Activated CD4-positive, alpha-beta T cell treated with anti-CD3 and anti-CD28 coated beads for 48 hours (primary cell): Measurements from ENCODE around the gene ZNF212.
"Not testable (repeated sequence)": the region's sequence is repeated elsewhere in the genome, so short reads cannot be mapped to it uniquely, and the experiment has no call there.

ENCODE experiments used
- DNase-seq: peaks from one replicate; pipeline ENCODE4 v3.0.0-alpha.2; 2020

Gene ZNF212

GRCh38 chr7:149255174-149255573 lies 15.7 kb downstream of the ZNF212 start:
- no peak for DNase-seq

DNA sequence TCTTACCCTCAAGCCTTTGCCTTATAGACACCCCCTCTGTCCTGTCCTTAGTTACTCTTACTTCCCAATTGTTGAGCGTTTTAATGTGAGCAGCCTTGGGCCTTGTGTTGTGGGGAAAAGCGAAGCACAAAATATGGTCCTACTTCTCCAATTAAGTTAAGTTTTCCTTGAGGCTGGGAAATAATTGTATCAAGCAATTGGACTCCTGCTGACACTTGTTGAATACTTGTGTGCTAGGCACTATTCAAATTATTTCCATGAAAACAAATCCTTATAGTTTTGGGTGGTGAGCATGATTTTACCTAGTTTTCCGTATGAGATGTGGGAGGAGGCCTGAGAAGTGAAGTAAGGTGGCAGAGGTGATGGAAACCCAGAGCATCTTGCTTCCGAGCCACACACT lies 17.1 kb downstream of the ZNF212 start:
- DNase-seq: no peak

- no peak for DNase-seq
Observed at GRCh38 chr7:149257146-149257545, 17.7 kb downstream of the ZNF212 start.

GRCh38 chr7:149261316-149261828 lies 21.9 kb downstream of the ZNF212 start:
- peak; percentile 50 for DNase-seq

- DNase-seq: peak; percentile 90
Observed at GRCh38 chr7:149261829-149262617, 22.6 kb downstream of the ZNF212 start, which contains the start of gene ZNF783. Gene ZNF783, plus strand, starts transcription at chr7:149262196. Its CDS starts 138 bp downstream, at chr7:149262334.

DNA sequence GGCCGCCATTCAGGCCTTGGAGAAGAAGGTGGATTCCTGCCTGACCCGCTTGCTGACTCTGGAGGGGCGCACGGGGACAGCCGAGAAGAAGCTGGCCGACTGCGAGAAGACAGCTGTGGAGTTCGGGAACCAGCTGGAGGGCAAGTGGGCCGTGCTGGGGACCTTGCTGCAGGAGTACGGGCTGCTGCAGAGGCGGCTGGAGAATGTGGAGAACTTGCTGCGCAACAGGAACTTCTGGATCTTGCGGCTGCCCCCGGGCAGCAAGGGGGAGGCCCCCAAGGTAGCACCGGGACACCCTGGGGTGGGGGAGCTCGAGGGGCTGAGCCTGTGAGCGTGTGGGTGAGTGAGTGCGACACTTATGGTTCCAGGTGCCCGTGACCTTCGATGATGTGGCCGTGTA lies 27.0 kb downstream of the ZNF212 start:
- DNase-seq: no peak

DNA sequence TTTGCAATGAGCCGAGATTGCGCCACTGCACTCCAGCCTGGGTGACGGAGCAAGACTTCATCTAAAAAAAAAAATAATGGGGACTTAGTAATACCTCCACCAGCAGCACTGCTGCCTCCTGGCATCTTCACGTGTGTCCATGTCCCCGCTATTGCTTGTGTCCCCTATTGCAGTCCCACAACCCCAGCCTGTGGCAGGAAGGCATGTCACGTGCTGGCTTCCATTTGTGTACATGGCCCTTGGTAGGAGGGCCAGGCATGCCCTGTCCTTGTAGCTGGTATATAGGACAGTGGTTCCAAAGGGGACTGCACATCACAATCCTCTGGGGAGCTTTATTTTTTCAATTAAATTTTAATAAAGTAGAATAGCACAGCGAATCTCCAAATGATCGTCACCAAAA lies 28.3 kb downstream of the ZNF212 start:
- DNase-seq: no peak

DNA sequence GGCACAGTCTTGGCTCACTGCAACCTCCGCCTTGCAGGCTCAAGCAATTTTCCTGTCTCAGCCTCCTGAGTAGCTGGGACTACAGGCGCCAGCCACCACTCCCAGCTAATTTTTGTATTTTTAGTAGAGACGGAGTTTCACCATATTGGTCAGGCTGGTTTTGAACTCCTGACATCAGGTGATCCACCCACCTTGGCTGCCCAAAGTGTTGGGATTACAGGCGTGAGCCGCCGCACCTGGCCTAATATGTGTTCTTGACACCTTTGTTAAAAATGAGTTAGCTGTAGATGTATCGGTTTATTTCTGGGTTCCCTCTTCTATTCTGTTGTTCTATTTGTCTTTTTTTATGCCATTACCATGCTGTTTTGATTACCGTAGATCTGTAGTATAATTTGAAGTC lies 35.0 kb downstream of the ZNF212 start:
- DNase-seq: not testable (repeated sequence)

- DNase-seq: no peak
Observed at GRCh38 chr7:149277871-149278270, 38.4 kb downstream of the ZNF212 start.

DNA sequence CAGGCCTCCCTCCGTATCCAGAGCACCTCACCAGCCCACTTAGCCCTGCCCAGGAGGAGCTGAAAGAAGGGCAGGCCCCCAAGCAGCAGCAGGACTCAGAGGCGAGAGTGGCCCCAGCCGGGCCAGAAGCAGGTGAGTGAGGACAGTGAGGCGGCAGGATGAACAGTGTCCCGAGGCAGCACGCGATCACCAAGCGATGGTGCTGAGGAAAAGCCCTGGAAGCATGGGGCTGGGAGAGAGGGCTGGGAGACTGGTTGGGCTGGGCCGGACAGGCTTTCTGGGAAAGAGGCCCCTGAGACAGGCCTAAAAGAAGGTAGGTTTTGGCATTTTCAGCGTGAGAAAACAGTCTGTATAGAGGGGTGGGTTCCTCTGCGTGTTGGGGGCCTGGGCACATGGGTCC lies 38.9 kb downstream of the ZNF212 start:
- no peak for DNase-seq

DNA sequence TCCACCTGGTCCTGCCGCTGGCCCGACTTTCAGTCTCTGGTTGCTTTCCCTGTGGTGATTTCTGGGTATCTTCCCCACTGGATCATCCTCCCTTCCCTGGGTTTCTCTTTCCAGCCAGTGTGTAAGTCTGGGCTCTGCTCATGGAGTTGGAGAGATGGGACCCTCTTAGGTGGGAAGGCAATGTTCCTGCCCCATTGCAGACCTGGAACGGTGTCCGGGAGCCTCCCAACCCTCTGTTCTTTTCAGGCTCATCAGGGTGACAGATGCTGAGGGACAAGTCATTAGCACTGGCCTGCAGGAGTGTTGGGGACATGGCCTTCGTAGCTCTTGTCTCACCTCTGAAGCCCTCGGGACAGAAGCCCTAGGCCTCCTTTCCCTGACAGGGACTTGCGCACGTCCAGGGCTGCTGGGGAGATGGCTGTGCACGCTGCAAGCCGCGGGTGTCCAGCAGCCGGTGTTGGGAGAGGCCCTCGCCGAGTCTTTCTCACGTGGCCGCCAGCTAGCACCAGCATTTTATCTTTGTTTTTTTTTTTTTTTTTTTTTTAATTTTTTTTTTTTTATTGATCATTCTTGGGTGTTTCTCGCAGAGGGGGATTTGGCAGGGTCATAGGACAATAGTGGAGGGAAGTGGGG lies 39.8 kb downstream of the ZNF212 start:
- DNase-seq: no peak

- DNase-seq: no peak
Observed at GRCh38 chr7:149280151-149280550, 40.7 kb downstream of the ZNF212 start.

DNA sequence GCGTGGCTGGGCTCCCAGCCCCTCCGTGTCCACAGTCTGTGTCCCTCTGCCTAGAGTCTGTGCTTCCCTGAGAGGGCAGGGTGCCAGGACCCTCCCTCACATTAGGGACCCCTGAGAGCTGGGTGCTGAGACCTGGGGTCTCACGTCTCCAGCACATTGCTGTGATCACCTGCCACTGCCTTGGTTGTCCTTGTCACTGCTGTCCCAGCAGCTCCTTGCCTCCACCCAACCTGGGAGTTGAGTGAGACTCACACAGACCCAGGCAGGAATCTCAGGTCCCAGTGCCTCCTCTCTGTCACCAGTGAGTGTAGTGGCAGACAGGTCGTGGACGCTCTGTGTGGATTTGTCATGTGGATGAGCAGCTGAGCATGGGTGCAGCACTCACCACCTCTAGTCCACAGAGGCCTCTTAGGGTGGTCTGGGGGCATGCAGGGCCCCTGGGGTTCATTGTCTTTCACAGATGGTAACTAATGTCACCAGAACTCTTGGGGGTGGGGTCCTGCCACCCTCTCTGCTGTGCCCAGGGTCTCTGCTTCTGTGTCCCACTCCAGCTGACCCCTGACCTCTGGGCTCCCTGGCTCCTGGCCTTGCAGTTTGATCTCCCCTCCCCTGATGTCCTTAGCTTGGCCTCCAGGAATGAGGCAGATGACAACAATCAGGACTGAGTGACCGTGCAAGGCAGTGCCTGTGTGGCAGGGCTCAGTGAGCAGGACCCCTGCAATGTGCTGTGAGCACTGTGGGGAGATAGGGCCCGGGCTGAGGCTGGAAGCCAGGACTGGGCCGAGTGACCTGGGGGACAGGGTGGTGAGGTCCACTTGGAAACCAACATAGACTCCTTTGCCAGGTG lies 41.4 kb downstream of the ZNF212 start:
- DNase-seq: no peak

- no peak for DNase-seq
Observed at GRCh38 chr7:149281508-149282330, 42.3 kb downstream of the ZNF212 start.

GRCh38 chr7:149282331-149282655 lies 42.8 kb downstream of the ZNF212 start:
- DNase-seq: no peak

DNA sequence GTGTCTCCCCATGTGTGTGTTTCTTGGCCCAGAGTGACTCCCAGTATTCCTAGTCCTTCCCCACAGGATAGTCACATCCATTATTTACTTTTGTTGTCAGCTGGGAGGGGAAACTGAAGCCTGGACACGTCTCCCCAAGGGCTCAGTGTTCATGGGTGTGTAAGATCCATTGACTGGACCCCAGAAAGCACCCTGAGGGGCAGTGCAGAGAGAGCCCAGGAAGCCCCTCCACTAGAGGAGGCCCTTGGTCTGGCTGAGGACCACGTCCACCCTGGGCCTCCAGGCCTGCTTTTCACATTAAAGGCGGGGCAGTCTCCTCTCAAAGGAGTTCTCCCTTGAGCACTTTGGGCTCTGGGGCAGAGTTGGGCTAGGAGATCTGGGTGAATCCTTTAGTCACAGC lies 43.9 kb downstream of the ZNF212 start:
- DNase-seq: no peak

DNA sequence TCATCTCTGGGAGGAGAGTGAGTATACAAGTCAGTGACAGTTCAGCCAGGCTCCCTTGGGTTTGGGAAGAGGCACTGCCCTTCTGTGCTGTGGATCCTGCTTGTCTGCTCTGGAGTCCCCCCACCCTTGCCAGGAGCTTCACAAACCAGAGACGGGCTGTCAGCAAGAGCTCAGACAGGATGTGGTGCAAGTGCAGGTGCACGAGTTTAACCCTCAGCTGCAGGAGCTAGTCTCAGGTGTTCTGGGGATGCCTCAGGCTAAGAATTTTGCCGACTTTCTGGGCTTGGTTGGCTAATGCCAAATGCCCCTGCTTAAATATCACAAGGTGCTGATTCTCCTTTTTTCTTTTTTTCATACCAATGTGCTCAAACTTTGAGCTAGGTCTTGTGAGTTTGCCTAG lies 44.9 kb downstream of the ZNF212 start:
- peak; percentile 37 for DNase-seq

DNA sequence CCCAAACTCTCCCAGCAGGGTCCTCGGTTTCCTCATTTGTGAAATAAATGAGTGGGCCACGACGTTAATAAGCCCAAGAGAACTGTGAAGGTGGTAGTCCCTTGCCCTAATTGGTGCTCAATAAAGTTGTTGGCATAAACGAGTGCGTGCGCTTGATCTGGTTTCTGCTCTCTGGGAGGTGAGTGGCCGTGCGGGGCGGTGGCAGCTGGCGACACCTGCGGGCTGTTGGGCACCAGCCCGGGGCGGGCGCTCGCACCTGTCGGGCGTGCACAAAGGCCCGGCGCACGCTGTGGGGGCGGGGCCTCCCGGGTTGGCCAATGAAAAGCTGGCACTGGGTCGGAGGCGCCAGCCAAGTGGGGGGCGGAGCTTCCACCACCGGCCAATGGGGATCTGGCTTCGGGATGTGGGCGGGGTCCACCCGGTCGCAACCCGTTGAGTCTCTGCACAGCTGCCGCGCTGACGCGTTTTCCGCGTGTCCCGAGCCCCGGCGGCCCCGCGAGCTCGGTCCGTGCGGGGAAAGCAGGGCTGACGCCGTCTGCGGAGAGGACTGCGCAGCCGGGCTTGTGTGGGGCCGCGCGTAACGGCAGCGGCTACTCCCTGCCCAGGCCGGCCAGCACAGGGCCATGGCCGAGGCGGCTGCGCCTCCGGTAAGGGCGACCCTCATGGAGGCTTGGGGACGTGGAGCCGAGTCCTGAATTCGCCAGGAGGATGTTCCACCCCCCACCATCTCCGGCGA lies 45.6 kb downstream of the ZNF212 start:
- peak; percentile 99 for DNase-seq

GRCh38 chr7:149285603-149286002 lies 46.2 kb downstream of the ZNF212 start:
- no peak for DNase-seq

DNA sequence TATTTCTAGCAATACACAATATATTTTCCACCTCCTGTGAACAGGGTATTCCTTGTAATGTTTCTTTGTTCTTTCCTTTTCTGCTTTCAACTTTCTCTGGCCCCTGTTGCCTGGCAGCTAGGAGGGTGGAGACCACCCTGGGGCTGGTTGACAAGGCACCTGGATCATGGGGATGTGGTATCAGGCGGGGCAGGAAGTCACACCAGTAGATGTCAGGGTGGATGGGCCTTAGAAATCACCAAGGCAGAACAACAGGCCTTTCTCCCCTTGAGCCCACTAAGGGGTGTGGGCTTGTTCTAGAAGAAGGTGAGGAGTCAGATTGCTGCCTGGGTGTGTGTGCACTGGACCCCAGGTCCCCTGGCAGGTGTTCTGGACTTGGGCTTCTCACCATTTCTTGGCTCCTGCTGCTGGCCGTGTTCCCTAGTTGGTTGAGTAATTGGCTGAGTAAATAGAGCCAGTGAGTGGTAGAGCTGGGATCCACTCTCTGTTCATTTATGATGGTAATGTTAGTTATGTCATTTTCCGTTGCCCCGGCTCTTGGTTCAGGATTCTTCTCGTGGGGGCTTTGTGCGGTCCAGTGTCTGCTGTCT lies 47.5 kb downstream of the ZNF212 start:
- no peak for DNase-seq

- DNase-seq: no peak
Observed at GRCh38 chr7:149287622-149288021, 48.2 kb downstream of the ZNF212 start.
